Measurements from ENCODE around the gene EEF2K. TPM values are rescaled to one million over a fixed set of nuclear protein-coding genes. Genes with fewer than 3 reads are reported as not detected.
A peak's percentile ranks its signal among the peaks of the same experiment; 100 is the strongest.

The EEF2K gene
- total and polyA plus RNA-seq, 2 of the 13 experiments (the other 11 are each of a cell fraction or from before 2014, with no cell fraction given) = 22.0 to 23.8 TPM

GRCh38 chr16:22191532-22192260 is 14.4 kb upstream of the EEF2K start (continued):
- TF ChIP-seq PRDM4 (CRISPR knock-in tag; IDR thresholded peaks at IDR 0.05; ENCODE audit: borderline replicate concordance) (no peak), ZNF883 (CRISPR knock-in tag; IDR thresholded peaks at IDR 0.05; ENCODE audit: not compliant biosample characterization) (no peak), ZNF652 (CRISPR knock-in tag; IDR thresholded peaks at IDR 0.05; ENCODE audit: borderline replicate concordance, low read depth) (0 out of 2 replicates have a peak, but pooled peaks have one; percentile 4), ATF3 (CRISPR knock-in tag; IDR thresholded peaks at IDR 0.05) (no peak), PITX1 (CRISPR knock-in tag; IDR thresholded peaks at IDR 0.05) (no peak), E2F1 (CRISPR knock-in tag; IDR thresholded peaks at IDR 0.05) (no peak; the same call in 1 of the 2 replicates), KDM5B (CRISPR knock-in tag; IDR thresholded peaks at IDR 0.05; ENCODE audit: borderline replicate concordance) (no peak), MXD4 (CRISPR knock-in tag; IDR thresholded peaks at IDR 0.05) (no peak), TERF1 (CRISPR knock-in tag; IDR thresholded peaks at IDR 0.05) (no peak), ZNF670 (CRISPR knock-in tag; IDR thresholded peaks at IDR 0.05; ENCODE audit: borderline replicate concordance) (no peak), ZNF788 (CRISPR knock-in tag; IDR thresholded peaks at IDR 0.05; ENCODE audit: borderline replicate concordance) (no peak), ZNF18 (CRISPR knock-in tag; IDR thresholded peaks at IDR 0.05; ENCODE audit: insufficient replicate concordance) (no peak), ZNF124 (CRISPR knock-in tag; IDR thresholded peaks at IDR 0.05) (no peak), ARID3A (IDR thresholded peaks at IDR 0.05; ENCODE audit: low read depth, low read length) (peak; percentile 34; the same call in 1 of the 2 replicates), ARNTL (CRISPR knock-in tag; IDR thresholded peaks at IDR 0.05) (no peak), ZNF746 (CRISPR knock-in tag; IDR thresholded peaks at IDR 0.05) (no peak), KAT7 (CRISPR knock-in tag; IDR thresholded peaks at IDR 0.05; ENCODE audit: borderline replicate concordance) (no peak)

Measured in HepG2 (cell line).